Spinal cord (tissue), 10 donors: Measurements from ENCODE around the gene XPR1. TPM values are rescaled to one million over a fixed set of nuclear protein-coding genes. Genes with fewer than 3 reads are reported as not detected.
"Not testable (repeated sequence)": the region's sequence is repeated elsewhere in the genome, so short reads cannot be mapped to it uniquely, and the experiment has no call there.

Experiments
- DNase-seq, 6 donors: peaks; one replicate each; pipeline versions ENCODE4 v3.0.0 to v3.0.0-alpha.2; 2013 to 2015; ENCODE audit warnings: low spot score in 6 of 6, low read depth in 4 of 6
- H3K27ac ChIP-seq: one replicate; pipeline ENCODE4 v1.5.1; 2013; ENCODE audit warnings: low read depth, low read length, control low read depth
- H3K27me3 ChIP-seq: one replicate; pipeline ENCODE4 v1.6.1; 2013; ENCODE audit warnings: low read length; ENCODE audit not compliant: control insufficient read depth, insufficient read depth
- H3K36me3 ChIP-seq: one replicate; pipeline ENCODE4 v1.6.1; 2013; ENCODE audit warnings: low read length; ENCODE audit not compliant: control insufficient read depth, insufficient read depth
- H3K4me1 ChIP-seq: one replicate; pipeline ENCODE4 v1.6.1; 2013; ENCODE audit warnings: low read length; ENCODE audit not compliant: control insufficient read depth, insufficient read depth
- H3K4me3 ChIP-seq: one replicate; pipeline ENCODE4 v1.5.1; 2013; ENCODE audit warnings: low read depth, low read length, control low read depth
- H3K9me3 ChIP-seq: one replicate; pipeline ENCODE4 v1.6.1; 2013; ENCODE audit warnings: low read length; ENCODE audit not compliant: control insufficient read depth, insufficient read depth
- WGBS: methylation state at CpG from one replicate; pipeline ENCODE4 v1.1.5; 2013; ENCODE audit warnings: missing lambda C conversion rate; ENCODE audit not compliant: insufficient coverage; 5-methylcytosine and 5-hydroxymethylcytosine counted together
- polyA plus RNA-seq, 2 donors: library from polyadenylated mRNA; unstranded; fragments of 120-200 nt; gene quantifications; one replicate each; pipeline ENCODE4 v1.2.1, GENCODE V29; 2013; ENCODE audit not compliant: insufficient read length in 2 of 2
- total RNA-seq, 2 donors: library from RNA; depleted of rRNA in 1 of 2; stranded (reverse); fragments of 120-200 nt in 1 of 2; fragments of >200 nt in 1 of 2; gene quantifications; one replicate each; pipeline versions ENCODE4 v1.2.3 to v1.2.4, GENCODE V29; 2013 to 2014
- donor health status: healthy.

The XPR1 gene
- total and polyA plus RNA-seq, 4 donors: 38.0 to 110 (median 69.8) TPM

DNA sequence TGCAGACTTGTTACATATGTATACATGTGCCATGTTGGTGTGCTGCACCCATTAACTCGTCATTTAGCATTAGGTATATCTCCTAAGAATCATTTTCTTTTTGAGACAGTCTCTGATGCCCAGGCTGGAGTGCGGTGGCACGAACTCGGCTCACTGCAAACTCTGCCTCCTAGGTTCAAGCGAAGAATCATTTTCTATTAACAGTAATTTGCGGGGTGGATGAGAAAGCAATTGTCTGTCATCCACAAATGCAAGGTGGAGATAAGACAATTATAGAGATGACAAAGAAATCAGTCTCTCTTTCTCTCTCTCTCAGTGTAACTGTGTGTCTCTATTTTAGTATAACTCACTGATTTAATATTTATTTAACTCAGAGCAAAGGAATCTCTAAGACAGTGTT, 149.9 kb downstream of the XPR1 start:
- H3K27ac ChIP-seq: no peak overlapping the region
- H3K4me3 ChIP-seq: no peak overlapping the region
- no CpG with 5 or more reads among the region's 6 CpGs for WGBS
- no peaks in the 10 kb centered on the region for H3K9me3 ChIP-seq
- no peaks in the 10 kb centered on the region for H3K4me1 ChIP-seq
- no peaks in the 10 kb centered on the region for H3K36me3 ChIP-seq
- no peaks in the 10 kb centered on the region for H3K27me3 ChIP-seq
- no peak for DNase-seq

DNA sequence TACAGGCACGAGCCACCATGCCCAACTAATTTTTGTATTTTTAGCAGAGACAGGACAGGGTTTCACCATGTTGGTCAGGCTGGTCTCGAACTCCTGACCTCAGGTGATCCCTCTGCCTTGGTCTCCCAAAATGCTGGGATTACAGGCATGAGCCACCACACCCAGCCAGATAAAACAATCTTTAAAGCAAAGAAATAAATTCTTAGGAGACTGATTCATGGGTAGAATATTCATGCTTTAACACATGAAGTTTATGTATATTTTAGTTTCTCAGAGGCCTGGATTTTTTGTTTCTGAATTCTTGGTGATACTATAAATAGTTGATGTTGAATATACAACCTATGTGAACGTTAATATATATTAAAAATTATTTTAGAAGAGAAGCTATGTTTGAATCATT, 153.5 kb downstream of the XPR1 start:
- no peak overlapping the region for H3K4me3 ChIP-seq
- H3K9me3 ChIP-seq: no peaks in the 10 kb centered on the region
- no peak for DNase-seq
- H3K27ac ChIP-seq: no peak overlapping the region
- WGBS: 100% methylated on average over 2 of the region's 3 CpGs
- no peaks in the 10 kb centered on the region for H3K36me3 ChIP-seq
- no peaks in the 10 kb centered on the region for H3K27me3 ChIP-seq
- H3K4me1 ChIP-seq: no peaks in the 10 kb centered on the region

DNA sequence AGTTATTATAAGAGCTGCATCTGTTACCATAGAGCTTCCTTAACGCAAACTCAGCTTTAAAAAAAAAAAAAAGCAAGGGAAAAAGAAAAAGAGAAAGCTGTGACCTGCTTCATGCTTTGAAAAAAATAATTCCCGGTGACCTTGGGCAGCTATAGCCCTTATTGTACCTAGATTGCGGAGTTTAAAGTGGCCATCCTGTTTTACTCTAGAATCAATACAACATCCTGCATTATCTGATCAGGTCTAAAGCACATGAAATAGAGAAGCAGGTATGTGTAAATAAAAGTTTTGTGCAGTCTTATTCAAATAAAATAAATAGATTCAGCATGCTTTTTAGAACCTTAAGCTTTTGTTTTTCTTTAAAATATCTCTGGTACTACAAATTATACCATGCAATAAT, 154.1 kb downstream of the XPR1 start:
- WGBS: no CpG with 5 or more reads among the region's 3 CpGs
- Histone ChIP-seq H3K27me3 (no peaks in the 10 kb centered on the region), H3K4me3 (no peak overlapping the region), H3K36me3 (no peaks in the 10 kb centered on the region), H3K9me3 (no peaks in the 10 kb centered on the region), H3K27ac (no peak overlapping the region), H3K4me1 (no peaks in the 10 kb centered on the region)
- DNase-seq: no peak

DNA sequence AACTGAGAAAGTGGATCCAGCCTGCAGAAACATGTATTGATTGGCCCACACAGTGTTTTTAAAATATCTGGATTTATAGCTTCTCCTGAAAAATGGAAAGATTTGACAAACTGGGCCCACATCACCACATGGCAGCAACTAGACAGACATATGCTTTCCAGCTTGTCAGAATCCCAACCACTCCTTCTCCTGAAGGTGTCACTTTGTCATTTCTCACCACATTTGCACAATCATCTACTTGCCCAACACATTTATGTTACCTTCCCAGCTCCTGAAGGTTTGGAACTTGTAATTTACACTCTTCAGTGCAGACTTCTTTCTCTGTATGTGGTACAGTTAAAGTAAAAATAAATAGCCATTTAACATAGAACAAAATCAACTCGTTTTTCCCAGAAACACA, 154.8 kb downstream of the XPR1 start:
- Histone ChIP-seq H3K9me3 (no peaks in the 10 kb centered on the region), H3K4me1 (no peaks in the 10 kb centered on the region), H3K27ac (no peak overlapping the region), H3K27me3 (no peaks in the 10 kb centered on the region), H3K4me3 (no peak overlapping the region), H3K36me3 (no peaks in the 10 kb centered on the region)
- 56% methylated on average over 1 of the region's 1 CpG for WGBS
- DNase-seq: peak in 1 of 6 donors; percentile 67

DNA sequence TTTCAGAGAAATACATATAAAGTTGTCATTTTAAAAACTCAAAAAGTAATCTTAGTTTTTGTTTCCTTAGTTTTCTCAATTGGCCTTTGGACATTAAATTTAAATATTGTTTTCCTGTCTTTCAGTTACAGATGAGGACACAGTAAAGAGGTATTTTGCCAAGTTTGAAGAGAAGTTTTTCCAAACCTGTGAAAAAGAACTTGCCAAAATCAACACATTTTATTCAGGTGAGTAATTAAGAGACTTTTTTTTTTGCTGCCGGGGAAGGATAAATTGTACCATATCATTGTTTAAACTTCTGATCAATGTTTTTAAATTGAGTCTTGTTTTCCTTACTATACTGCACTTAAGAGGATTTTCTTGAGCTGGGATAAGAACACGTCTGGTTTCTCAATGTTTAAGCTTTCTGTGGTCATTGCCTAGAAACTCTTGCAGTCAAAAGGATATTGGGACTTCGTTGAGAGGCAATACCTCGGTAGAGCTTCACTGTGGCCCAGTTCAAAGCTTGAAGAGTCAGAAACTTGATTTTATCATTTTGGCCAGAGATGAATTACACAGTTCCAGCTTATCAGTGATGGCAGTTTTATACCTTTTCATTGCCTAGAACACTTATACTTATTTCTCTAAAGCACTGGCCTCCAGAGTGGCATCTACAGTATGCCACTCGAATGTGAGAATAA, 155.9 kb downstream of the XPR1 start:
- 95% methylated on average over 3 of the region's 5 CpGs for WGBS

DNA sequence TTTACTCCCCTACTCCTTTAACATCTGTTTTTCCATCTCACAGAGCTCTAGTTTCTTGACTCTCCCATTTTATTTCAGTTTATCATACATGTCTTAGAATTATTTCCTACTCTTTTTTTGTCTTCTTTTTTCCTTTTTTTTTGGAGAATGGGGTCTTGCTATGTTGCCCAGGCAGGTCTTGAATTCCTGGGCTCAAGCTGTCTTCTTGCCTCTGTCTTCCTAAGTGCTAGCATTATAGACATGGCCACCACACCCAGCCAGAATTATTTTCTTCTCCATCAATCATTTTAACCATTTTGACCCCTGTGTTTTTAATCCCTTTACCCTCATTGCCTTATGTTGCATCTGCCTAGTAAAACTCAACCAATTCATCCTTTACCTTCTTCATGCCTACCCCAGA, 157.6 kb downstream of the XPR1 start:
- Histone ChIP-seq H3K9me3 (no peaks in the 10 kb centered on the region), H3K36me3 (no peaks in the 10 kb centered on the region), H3K27ac (no peak overlapping the region), H3K4me3 (no peak overlapping the region), H3K27me3 (no peaks in the 10 kb centered on the region), H3K4me1 (no peaks in the 10 kb centered on the region)
- DNase-seq: no peak

More for the DNA sequence above, 155.9 kb downstream of the XPR1 start:
- no peaks in the 10 kb centered on the region for H3K9me3 ChIP-seq
- no peak overlapping the region for H3K27ac ChIP-seq
- H3K27me3 ChIP-seq: no peaks in the 10 kb centered on the region
- H3K4me3 ChIP-seq: no peak overlapping the region
- H3K36me3 ChIP-seq: no peaks in the 10 kb centered on the region
- DNase-seq: no peak
- no peaks in the 10 kb centered on the region for H3K4me1 ChIP-seq

DNA sequence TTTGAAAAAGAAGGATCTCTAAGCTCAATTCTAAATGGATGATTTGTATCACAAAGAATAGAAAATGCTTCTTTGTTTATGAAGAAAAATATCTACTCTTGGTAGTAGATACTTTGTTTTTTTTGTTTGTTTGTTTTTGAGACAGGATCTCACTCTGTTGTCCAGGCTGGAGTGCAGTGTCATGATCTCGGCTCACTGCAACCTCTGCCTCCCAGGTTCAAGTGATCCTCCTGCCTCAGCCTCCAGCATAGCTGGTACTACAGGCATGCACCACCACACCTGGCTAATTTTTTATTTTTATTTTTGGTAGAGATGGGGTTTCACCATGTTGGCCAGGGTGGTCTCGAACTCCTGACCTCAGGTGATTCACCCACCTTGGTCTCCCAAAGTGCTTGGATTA, 159.3 kb downstream of the XPR1 start:
- 83% methylated on average over 1 of the region's 2 CpGs for WGBS

DNA sequence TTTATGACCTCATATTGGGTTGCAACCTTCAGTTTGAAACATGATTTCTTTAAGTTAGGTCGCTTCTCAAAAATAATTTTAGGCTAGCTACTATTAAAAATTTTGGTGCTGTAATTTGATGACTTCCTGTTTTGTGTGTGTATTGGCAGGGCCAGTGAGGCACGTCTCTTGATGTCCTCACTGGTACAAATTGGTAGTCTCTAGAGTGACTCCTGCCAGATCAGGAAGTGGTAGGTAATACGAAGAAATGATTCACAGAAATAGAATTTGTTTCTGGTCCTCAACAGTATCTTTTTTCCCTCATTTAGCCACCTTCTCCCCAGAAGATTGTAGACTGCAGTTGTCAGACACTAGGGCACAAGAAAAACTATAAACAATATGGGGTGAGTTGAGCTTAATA, 160.0 kb downstream of the XPR1 start:
- Histone ChIP-seq H3K4me3 (no peak overlapping the region), H3K9me3 (no peaks in the 10 kb centered on the region), H3K27ac (no peak overlapping the region), H3K36me3 (no peaks in the 10 kb centered on the region), H3K27me3 (no peaks in the 10 kb centered on the region), H3K4me1 (no peaks in the 10 kb centered on the region)
- WGBS: 93% methylated on average over 2 of the region's 3 CpGs
- no peak for DNase-seq

More for the DNA sequence above, 159.3 kb downstream of the XPR1 start:
- not testable (repeated sequence) for H3K36me3 ChIP-seq, H3K4me3 ChIP-seq, H3K4me1 ChIP-seq, DNase-seq, H3K27me3 ChIP-seq, H3K9me3 ChIP-seq, H3K27ac ChIP-seq

DNA sequence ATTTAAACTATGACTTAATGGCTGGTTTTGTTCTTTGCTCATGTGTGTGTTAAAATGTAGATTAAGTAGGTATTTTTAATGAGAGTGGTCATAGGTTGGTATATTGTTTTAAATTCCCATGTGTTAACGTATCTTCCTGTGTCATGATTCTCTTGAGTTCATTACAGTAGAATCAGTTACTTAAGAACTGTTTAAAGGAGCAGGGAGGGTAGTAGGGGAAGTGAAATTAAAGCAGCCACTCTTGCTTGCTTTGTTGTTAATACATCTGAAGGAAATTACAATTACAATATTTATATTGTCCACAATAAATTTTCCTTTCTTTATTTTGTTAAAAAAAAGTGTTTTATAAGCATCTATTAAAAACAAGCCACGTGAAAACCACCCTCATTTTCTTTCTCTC, 161.6 kb downstream of the XPR1 start:
- no CpG with 5 or more reads among the region's 2 CpGs for WGBS
- Histone ChIP-seq H3K4me1 (no peaks in the 10 kb centered on the region), H3K9me3 (no peaks in the 10 kb centered on the region), H3K36me3 (no peaks in the 10 kb centered on the region), H3K27ac (no peak overlapping the region), H3K27me3 (no peaks in the 10 kb centered on the region), H3K4me3 (no peak overlapping the region)
- DNase-seq: no peak

DNA sequence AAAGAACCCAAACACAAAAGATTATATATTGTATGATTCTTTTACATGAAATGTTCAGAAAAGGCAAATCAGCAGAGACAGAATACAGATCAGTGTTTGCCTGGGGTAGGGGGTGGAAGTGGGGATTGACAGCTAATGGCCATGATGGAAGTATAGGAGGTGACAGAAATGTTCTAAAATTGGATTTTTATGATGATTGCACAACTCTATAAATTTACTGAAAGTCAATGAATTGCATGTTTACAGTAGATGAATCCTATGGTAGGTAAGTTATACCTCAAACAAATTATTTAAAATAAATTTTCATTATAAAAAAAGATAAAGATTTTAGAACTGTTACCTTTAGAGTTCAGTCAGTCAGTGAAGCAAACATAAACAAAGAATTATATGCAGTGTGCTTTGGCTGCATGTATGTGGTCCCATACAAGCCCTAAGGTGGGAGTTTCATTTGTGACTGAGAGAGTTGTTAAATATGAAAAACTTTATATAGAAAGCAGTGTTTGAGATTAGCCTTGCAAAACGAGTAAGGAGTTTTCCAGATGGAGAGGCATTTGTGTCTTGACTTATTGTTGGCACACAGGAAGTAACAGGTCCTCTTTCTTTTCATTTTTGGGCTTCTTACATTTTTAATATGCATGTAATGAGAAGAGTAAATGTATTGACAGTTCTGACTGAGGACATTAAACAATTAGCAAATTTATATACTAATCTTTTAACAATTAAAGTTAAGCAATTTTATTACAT, 165.2 kb downstream of the XPR1 start:
- H3K27me3 ChIP-seq: no peaks in the 10 kb centered on the region
- peak in 1 of 6 donors; percentile 64 for DNase-seq
- no peaks in the 10 kb centered on the region for H3K36me3 ChIP-seq
- no CpG with 5 or more reads among the region's 1 CpG for WGBS
- H3K4me1 ChIP-seq: no peaks in the 10 kb centered on the region
- no peak overlapping the region for H3K27ac ChIP-seq
- H3K9me3 ChIP-seq: no peaks in the 10 kb centered on the region
- H3K4me3 ChIP-seq: no peak overlapping the region
